Activated CD4-positive, alpha-beta T cell treated with anti-CD3 and anti-CD28 coated beads for 24 hours (primary cell): Measurements from ENCODE around the gene MYL9.
"Not testable (repeated sequence)": the region's sequence is repeated elsewhere in the genome, so short reads cannot be mapped to it uniquely, and the experiment has no call there.

ENCODE experiments used
- DNase-seq, 2 donors: peaks; one replicate each; pipeline ENCODE4 v3.0.0-alpha.2; 2020; ENCODE audit warnings: low read depth in 2 of 2

MYL9 gene

DNA sequence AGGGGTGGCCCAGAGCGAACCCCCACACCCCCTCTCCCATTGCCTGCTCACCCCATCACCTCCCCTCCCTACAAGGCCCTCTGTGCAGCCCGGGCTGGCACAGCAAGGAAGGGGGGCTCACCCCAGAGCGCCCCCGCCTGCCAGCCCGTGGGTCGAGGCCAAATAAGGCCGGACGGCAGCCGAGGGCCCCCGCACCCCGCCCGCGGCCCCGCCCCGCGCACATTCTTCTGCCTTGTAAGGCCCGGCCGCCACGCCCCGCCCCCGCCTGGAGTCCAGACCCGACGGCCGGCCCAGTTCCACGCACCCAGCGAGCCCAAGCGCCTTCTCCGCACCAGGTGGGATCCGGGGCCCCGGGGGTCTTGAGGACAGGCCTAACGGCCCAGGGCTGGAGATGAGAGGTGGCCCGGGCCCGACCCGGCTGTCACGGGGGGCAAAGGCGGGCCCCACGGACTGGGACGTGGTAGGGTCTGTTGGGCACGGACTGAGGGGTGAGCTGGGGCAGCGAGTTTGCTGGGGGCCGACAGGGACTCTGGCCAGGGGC, at the start of gene MYL9:
Gene MYL9, plus strand, starts transcription at position 293 of the 541 bp plus-strand sequence. CDS start 3,366 bp downstream, outside the sequence.
- DNase-seq, result no peak

DNA sequence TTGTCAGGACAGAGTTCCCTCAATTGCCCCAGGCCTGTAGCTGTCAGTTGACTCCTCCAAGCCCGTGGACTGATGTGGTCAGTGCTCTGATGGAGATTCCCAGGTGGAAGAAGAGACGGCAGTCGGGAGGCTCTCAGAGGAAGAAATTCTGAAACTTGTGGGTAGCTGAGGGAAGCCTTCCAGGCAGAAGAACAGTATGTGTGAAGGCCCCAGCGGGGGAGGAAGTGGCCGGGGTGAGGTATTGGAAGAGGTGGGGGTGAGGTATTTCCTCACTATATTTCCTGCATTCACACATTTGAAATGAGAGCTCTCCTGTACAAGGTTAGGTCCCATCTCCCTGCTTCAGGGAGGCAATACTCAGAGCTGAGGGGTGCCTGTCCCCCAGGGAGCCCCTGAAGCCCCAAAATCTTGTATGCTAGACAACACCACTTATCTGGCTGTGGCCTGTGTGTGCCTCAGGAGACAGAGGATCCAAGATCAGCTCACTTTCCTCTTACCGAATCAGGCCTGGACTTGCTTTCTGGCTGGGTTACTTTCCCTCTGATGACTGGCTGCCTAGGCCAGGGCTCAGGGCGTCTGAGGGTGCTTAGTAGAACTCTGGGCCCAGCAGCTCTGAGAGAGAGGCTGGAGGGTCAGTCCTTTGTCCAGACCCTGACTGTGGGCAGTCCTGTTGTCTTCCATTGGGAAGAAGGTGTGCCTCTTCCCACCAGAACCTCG, 49.3 kb upstream of the MYL9 start:
- peak in 1 of 2 donors; percentile 27 for DNase-seq

DNA sequence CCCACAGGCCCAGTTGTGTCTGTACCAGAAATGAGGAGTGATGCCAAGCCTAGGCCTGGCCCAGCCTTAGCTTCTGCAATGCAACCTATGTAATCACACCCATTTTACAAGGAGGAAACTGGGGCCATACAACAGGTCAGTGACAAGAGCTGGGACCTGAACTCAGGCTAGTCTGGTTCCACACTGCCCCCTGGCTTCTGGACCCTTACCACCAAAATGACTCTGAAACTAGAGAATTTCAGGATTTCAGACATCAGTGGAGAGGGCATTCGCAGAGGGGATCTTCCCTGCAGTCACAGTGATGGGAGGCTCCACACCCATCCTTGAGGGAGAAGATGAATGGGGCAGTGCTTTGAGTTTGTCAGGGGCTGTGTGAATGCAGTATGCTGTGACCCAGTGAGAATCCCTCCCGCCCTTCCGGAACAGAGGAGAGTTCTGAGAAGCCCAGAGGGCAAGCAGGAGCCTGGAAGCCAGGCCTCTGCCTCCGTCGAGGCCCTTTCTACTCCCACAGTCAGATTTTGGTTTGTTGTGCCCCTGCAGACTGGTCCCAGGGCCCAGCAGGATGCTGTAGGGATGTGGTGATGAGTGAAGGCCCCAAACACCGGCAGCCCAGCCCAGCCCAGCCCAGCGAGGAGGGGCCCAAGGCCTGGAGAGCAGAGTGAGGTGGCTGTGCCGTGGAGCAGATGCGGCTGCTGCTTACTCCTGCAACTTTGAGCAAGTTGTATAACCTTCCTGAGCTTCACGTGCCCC, 48.1 kb upstream of the MYL9 start:
- DNase-seq, result no peak

DNA sequence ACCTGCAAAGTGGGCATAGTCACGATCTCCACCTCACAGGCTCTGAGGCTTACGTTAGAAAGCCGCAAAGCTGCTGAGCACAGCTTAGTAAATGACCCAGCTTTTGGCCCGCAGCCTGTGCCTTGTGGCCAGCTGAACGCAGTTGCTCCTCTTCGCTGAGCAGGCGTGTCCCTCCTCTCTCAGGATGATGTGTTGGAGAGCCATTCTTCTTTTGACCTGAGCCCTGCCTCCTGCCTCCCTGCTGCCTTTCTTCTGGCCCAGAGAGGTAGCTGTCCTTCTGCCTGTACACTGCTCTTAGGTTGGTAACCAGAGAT, 47.6 kb upstream of the MYL9 start:
- no peak for DNase-seq

DNA sequence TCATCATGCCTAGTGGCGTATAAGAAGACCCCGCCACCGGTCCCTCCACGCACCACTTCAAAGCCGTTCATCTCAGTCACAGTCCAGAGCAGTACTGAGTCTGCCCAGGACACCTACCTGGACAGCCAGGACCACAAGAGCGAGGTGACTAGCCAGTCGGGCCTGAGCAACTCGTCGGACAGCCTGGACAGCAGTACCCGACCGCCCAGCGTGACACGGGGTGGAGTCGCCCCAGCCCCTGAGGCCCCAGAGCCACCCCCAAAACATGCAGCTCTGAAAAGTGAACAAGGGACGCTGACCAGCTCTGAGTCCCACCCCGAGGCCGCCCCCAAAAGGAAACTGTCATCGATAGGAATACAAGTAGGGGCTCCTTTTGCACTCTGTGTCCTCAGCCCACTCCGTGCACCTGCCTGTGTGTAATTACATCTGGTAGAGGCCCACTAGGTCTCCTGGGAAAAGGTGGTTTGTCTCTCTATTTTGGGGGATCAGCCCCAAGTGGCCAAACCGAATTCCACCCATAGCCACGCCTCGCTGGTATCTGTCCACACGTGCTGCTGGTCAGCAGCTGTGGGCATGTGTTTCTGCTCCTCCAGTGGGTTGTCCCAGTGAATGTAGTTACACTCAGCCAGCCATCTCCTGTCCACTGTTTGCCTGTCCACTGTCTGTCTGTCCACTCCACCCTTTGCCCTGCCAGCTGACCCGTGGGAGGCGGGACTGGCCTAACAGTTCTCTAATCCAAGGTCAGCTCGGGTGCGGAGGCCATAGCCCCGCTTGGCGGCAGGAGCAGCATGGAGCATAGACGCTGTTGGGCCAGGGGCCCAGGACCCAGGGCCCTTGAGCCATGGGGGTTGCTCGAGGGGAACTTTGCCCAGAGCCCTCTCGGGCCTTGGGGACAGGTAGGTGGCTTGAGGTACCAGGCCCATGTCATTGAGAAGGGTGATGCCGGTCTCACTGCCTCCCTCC, 44.3 kb upstream of the MYL9 start:
- no peak for DNase-seq

DNA sequence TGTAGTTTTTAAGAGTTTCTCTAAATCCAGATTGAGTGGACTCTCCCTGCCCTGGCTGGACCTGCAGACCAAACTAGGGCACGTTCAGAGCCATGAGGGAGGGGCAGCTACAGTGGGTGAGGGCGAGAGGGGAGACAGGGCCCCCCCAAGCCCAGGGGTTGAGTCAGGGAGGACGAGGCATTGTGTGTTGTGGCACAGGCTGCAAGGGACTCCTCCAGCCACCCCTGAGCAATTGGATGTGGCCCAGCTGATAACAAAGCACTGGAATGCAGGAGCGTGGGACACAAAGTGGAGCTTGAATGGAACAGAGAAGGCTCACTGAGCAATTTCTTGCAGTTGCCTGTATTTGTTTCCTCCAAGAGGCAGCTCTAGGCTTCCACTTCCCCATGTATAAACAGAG, 43.5 kb upstream of the MYL9 start:
- no peak for DNase-seq

DNA sequence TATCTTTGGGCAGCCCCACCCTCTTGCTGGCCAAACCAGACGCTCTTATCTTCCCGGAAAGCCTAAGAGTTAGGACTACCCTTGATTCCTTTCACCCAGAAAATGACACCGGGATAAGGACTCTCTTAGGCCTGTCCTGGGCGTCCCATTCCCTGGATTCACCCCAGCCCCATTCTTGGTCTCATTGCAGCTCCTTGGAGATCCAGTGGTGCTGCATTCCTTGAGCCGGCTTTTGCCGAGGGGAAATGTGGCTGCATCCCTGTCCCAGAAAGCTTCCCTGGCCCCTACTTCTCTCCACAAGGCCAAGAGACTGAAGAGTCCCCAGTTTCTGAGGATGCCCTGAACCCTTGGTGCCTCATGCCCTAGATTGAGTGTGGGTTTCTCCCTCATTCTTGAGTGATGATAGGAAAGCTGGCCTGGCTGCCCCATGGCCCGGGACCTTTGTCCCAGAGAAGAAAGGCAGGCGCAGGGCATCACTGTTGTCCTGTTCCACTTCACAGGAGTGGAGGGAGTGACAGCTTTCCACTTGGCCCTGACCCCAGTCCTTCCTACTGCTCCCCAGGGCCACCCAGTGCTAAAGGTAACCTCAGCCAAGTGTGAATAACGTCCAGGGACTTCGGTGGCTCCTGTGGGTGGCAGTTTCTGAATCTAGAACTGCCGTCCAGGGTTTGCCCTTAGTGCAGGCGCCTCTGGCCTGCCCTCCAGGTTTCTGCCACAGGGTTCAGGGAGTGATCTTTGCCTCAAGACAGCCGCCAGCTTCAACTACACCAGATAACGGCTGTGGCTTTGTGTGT, 42.7 kb upstream of the MYL9 start:
- no peak for DNase-seq

DNA sequence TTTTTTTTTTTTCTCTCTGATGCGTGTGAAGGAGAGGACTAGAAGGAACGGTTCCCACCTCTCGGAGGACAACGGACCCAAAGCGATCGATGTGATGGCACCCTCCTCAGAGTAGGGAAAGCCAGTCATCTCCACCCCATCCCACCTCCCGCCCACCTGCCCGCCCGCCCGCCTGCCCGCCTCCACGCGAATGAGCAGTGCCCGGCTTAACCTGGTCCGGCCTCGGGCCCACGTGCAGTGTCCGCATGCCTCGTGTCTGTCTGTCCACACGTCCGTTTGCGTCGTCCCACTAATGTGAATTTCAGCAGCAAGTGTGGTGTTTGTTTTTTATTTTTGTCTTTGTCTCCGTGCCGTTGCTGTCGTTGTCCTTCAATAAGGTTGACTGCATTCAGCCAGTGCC, 42.1 kb upstream of the MYL9 start:
- no peak for DNase-seq

DNA sequence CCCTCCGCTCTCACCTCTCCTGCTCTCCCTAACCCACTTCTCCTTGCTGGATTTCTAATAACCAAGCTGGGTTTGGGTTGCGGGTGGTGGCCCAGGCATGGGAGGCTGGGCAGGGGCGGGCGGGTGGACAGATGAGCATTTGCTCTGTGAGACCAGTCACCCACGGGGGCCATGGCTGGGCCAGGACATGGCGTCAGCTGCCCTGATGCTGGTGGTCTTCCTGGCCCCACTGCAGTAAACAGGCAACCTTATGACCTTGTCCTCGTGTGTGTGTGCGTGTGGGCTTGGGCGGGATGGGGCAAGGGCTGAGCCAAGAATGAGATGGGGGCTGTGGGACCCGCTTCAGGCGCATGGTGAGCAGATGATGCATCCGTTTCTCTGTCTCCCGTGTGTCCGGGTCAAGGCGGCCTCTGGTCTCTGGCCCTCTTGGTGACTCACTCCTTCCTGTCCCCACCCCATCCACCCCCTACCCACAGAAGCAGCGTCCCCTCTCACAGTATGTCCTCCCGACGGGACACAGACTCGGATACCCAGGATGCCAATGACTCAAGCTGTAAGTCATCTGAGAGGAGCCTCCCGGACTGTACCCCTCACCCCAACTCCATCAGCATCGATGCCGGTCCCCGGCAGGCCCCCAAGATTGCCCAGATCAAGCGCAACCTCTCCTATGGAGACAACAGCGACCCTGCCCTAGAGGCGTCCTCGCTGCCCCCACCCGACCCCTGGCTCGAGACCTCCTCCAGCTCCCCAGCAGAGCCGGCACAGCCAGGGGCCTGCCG, 41.4 kb upstream of the MYL9 start:
- DNase-seq, result no peak

DNA sequence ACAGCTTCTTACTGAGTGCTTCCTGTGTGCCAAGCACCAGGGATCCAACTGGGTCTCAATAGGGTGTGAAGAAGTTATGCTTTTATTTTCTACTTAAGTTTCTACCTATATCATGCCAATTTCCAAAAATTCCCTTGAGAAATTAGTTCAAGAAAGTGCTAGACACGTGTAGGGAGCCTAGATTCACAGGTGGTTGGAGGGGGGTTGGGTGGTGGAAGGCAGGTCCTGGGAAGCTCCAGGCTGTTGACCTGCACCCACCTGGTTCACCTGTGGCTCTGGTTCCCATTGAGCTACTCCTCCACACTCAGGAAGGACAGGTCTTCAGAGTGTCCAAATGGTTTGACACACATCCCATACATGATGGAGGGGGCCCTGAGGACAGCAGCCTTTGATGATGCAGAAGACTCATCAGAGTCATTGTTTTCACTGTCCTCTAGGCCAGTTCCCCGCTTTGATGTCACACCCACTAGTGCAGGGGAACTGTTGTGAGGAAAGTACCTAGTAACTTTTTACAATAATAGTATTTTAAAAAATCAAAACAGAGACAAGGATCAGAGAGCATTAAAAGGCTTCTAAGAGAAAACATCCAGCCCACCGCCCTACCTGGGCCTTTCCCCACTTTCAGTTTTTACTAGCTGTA, 39.8 kb upstream of the MYL9 start:
- DNase-seq, result no peak

DNA sequence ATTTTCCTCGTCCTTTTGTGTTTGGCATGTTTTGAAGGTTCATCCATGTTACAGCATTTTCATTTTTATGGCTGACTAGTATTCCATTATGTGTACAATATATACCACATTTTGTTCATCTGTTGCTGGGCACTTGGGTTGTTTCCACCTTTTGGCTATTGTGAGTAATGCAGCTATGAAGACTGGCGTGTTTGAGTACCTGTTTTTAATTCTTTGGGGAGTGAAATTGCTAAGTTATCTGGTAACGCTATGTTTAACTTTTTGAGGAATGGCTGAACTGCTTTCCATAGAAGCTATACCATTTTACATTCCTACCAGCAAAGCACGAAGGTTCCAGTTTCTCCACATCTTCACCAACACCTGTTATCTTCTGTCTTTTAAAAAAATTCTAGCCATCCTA, 37.0 kb upstream of the MYL9 start:
- no peak for DNase-seq

DNA sequence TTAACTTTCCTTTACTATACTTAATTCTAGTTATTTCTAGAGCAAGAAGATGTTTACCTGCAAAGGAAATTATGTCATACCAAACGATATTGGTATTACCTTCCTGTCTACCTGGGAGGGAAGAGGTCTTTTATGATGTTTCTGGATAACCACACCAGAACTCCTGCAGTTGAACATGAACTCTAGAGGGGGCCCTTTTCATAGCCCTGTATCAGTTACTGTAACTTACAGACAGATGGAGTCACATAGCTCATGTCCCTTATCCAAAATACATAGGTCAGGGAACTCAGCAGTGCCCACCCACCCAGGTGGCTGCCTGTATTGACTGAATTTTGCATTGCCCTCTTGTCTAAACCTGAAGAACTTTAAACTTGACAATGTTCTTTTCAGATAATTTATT, 35.1 kb upstream of the MYL9 start:
- no peak for DNase-seq

DNA sequence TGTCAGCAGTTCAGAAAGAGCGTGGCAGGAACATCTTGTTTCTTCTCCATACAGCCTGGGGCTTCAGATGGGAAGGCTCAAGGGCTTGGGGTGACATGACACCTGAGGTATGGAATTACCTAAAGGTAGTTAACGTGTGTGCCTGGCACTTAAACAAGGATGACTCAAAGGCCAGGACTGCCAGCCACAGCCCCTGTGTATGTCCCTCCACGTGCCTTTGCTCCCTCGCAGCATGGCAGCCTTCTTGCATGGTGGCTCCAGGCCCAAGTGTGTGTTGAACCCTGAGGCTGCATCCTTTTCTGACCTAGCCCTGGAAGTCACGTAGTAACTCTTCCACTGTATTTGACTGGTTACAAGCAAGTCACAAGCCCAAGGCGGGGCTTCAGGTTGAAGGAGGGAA, 33.6 kb upstream of the MYL9 start:
- DNase-seq, result no peak

DNA sequence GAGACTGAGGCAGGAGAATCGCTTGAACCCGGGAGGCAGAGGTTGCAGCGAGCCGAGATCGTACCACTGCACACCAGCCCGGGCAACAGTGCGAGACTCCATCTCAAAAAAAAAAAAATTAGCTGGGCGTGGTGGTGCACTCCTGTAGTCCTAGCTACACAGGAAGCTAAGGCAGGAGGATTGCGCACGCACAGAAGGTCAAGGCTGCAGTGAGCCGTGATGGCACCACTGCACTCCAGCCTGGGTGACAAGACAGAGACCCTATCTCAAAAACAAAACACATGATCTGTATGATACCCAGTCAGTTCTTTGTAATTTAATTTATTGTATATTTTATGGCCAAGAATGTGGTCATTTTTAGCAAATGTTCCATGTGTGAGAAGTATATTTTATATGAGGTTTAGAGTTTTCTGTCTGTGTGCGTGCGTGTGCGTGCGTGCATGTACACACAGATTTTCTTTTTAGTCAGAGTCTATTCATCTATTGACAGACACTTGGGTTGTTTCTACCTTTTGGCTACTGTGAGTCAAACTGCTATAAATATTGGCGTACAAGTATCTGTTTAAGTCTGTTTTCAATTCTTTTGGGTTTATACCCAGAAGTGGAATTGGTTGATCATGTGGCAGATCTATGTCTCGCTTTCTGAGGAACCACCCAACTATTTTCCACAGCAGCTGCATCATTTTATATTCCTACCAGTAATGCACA, 22.2 kb upstream of the MYL9 start:
- peak in 1 of 2 donors; percentile 10 for DNase-seq

DNA sequence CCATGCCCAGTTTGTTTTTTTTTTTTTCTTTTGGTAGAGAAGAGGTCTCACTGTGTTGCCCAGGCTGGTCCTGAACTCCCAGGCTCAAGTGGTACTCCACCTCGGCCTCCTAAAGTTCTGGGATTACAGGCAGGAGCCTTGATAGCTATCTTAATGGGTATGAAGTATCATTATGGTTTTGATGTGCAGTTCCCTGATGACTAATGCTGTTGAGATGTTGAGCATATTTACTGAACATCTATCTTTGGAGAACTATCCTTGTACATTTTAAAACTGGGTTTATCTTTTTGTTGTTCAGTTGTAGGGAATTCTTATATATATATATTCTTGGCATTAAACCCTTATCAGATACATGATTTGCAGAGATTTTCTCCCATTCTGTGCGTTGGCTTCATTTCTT, 21.4 kb upstream of the MYL9 start:
- no peak for DNase-seq

DNA sequence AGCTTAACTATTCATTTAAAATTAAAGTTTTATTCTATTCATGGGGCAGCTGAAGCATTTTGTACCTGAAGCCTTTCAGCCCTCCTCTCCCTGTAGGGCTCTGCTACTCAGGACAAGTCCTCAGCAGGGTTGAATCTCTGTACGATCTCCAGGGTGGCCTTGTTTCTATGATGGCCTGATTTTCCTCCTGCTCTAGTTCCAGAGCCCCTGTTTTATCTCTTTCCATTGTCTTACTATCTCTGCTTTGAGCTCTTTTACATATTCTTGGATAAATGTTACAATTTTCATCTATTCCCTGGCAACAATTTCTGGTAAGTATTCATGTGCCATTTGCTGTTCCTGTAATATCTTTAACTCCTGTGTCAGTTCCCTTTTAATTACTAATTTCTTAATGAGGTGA, 19.8 kb upstream of the MYL9 start:
- DNase-seq, result no peak

DNA sequence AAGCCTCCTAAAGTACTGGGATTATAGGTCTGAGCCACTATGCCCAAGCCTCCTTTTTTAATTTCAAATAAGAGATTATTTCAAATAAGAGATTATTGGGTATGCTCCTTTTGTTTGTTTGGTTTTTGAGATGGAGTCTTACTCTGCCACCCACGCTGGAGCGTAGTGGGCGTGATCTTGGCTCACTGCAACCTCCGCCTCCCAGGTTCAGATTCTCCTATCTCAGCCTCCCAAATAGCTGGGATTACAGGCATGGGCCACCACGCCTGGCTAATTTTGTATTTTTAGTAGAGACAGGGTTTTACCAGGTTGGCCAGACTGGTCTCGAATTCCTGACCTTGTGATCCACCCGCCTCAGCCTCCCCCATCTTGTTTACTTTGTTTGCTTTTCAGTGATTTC, 18.9 kb upstream of the MYL9 start:
- DNase-seq, result not testable (repeated sequence)

DNA sequence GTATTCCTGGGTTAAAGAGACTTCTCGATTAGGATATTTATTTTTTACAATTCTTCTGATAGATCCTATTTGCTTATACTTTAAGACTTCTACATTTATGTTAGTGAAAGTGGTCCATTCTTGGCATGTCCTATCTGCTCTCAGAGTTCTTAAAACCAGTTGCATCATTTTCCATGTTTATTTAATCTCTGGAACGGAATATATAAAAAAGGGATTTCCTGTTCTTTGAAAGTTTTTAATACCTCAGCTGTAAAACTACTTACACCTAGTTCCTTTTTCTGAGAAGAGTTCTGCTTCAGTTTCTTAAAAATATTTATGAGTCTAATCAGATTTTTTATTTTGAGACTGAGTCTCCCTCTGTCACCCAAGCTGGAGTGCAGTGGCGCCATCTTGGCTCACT, 18.0 kb upstream of the MYL9 start:
- no peak for DNase-seq

DNA sequence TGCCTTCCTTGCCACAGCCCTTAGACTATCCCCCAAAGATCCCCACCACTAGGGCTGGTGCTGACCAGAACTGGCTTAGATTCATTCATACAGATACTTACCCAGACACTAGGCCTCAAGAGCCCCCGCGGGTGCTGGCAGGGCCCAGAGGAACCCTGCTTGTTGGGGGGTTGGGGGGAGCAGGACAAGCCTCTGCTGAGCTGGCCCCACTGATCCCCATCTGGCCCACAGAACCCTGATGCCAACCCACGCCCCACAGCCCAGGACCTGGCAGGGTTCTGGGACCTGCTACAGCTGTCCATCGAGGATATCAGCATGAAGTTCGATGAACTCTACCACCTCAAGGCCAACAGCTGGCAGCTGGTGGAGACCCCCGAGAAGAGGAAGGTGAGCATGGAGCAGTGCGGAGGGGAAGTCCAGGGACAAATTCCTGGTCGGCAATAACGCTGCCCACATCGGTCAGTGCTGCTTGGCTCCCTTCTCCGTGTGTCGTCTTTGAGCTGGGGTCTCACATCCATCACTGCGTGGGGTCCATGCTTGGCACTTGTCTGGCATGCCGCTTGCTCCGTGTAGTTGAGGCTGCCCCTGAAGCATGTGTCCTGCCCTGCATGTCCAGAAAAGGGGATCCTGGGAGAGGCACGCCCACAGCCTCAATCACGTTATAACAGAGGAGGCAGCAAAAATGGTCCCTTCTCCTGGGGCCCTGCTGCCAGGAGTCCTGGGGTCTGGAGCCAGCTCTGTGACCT, 15.5 kb upstream of the MYL9 start:
- DNase-seq, result no peak
